A549 treated with CpdA at 1 μM for 4 hours (cell line): Measurements from ENCODE around the gene MSMP. TPM values are rescaled to one million over a fixed set of nuclear protein-coding genes. Genes with fewer than 3 reads are reported as not detected.

Source experiments
- total RNA-seq: library from RNA; stranded (reverse); fragments of 200-300 nt; extraction: Qiagen RNA extraction; gene quantifications from 5 replicates; pipeline ENCODE4 v1.2.3, GENCODE V29; 2022; ENCODE audit warnings: low read depth

Gene MSMP, protein sequence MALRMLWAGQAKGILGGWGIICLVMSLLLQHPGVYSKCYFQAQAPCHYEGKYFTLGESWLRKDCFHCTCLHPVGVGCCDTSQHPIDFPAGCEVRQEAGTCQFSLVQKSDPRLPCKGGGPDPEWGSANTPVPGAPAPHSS
- 0.25 to 0.63 TPM in 2 of 5 replicates, not detected in the others for total RNA-seq

DNA sequence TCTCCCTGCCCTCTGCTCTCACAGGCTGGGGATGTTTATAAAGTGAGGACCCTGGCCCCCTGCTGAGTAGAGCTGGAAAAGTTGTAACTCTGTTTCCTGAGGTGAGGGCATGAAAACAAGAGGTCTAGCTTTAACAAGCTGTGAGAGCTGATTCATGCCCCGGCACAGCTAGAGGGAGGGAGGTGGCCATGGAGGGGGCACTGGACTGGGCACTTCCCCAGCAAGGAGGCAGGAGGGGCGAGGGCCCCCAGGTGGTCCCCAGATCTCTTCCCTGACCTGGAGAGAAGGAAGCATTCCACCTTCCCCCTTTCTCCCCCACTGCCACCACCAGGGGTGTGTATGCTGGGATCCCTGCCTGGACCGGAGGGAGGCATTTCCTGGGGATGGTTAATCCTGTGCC lies at the start of gene MSMP:
MSMP (minus strand) TSS at position 13 of the 400 bp plus-strand sequence. CDS start 147 bp downstream, outside the sequence.

DNA sequence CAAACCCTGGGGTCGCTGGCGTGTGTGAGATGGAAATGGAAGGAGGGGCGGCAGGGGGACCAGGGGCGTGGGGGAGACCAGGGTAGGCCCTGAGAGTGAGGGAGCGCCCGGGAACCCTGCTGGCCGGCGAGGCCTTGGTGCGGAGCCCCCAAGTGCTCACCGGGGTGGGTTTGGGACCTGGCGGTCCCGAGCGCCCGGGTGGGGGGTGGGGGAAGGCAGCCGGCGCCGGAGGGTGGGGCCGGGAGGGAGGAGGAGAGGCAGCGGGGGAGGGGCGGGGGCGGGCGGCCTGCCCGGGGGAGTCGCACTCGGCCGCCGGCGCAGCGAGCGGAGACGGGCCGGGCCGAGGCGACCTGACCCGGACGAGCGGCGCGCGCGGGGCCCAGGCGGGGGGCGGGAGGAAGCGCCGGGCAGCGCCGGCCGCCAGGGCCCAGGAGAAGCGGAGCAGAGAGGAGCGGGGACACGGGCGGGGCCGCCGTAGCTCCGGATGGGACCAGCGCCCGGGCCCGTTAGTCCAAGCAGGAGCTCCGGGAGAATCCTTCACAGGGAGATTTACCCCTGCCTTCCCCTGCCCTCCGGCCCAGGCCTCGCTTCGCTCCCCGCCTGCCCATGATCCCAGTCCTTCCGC lies 37.3 kb upstream of the MSMP start, which contains the start of gene NPR2:
NPR2 (plus strand) TSS at position 295 of the 625 bp plus-strand sequence. CDS start 818 bp downstream, outside the sequence.

DNA sequence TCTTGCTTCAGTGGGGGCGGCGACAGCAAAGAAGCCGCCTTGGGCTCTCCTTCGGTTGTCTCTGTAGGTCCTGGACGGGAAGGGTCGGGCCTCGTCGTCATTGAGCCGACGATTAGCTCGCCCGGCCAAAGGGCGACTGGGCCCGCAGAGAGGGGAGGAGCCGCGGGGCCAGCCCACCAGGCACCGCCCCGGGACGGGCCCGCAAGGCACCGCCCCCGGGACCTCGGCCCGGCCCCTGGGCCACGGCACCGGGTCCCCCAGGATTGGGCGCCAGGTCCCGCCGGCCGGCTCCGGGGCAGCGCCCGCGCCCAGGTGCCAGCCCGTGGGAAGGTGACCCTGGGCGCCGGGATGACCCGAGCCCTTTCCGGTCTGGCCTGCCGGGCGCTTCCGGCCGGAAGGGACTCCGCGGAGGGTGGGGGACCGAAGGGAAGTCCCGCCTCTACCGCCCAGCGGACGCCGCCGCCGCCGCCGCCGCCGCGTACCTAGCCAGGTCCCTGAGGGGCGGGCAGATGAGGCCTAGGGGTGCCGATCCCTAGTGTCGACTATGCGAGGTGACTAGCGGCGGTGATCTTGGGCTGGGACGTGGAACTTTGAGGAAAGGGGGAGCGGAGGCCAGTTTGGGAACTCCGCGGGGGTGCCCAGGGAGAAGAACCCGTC lies 5.1 kb downstream of the MSMP start, which contains the start of the genes GBA2 and RGP1:
GBA2 (minus strand) TSS at position 371 of the 657 bp plus-strand sequence. CDS start 524 bp downstream, outside the sequence.
RGP1 (plus strand) TSS at position 430 of the 657 bp plus-strand sequence. CDS start 469 bp downstream, outside the sequence.

DNA sequence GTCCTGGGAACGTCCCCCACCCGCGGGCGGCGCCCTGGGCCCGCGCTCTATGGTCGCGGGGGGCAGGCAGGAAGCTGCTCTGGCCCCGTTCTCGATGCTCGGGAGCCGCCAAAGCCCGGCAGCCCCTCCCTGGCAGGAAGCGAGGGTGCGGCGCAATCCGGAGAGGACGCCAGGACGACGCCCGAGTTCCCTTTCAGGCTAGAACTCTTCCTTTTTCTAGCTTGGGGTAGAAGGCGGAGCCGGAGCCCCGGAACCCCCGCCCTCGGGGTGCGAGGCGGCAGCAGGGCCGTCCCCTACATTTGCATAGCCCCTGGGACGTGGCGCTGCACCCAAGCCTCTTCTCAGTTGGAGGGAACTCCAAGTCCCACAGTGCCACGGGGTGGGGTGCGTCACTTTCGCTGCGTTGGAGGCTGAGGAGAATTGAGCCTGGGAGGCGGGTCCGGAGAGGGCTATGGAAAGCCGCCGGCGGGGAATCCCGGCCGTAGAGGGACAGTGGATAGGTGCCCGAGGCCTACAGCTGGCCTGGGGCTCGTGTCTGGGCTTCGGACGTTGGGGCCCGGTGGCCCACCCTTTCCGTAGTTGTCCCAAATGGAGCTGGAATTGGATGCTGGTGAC lies 21.8 kb downstream of the MSMP start, which contains the start of the genes CREB3 and TLN1:
CREB3 (plus strand) TSS at position 482 of the 615 bp plus-strand sequence; CDS start at position 589, 107 bp downstream.
TLN1 (minus strand) TSS at position 11 of the 615 bp plus-strand sequence. CDS start 6,501 bp downstream, outside the sequence.

Other genes with a start within 250 kb of the MSMP start
- 20.0 to 25.9 TPM (median 24.6 TPM) in 5 replicates for gene TESK1, start 149.0 kb downstream of the MSMP start, total RNA-seq
- gene CD72, start 135.9 kb downstream of the MSMP start, total RNA-seq, result 0.08 to 0.35 TPM (median 0.13 TPM) in 3 of 5 replicates, not detected in the others
- gene SIT1, start 103.3 kb downstream of the MSMP start, total RNA-seq, result not detected in 5 replicates
- gene RMRP, start 96.3 kb downstream of the MSMP start, total RNA-seq, result 3.1 to 22.0 TPM (median 11.8 TPM) in 4 of 5 replicates, not detected in the other
- 20.4 to 24.8 TPM (median 24.4 TPM) in 5 replicates for gene CCDC107, start 96.0 kb downstream of the MSMP start, total RNA-seq
- gene ARHGEF39, start 89.1 kb downstream of the MSMP start, total RNA-seq, result 12.3 to 19.6 TPM (median 18.5 TPM) in 5 replicates
- 3.0 to 9.1 TPM (median 5.3 TPM) in 5 replicates for gene CA9, start 80.3 kb downstream of the MSMP start, total RNA-seq
- gene TPM2, start 64.4 kb downstream of the MSMP start, total RNA-seq, result 578 to 668 TPM (median 633 TPM) in 5 replicates
- gene TLN1, start 22.1 kb downstream of the MSMP start, total RNA-seq, result 114 to 130 TPM (median 122 TPM) in 5 replicates
- 58.5 to 66.0 TPM (median 58.9 TPM) in 5 replicates for gene CREB3, start 21.6 kb downstream of the MSMP start, total RNA-seq
- gene GBA2, start 5.0 kb downstream of the MSMP start, total RNA-seq, result 31.7 to 33.3 TPM (median 32.8 TPM) in 5 replicates
- 13.0 to 17.0 TPM (median 16.0 TPM) in 5 replicates for gene RGP1, start 5.0 kb downstream of the MSMP start, total RNA-seq
- 3.5 to 6.7 TPM (median 6.4 TPM) in 5 replicates for gene NPR2, start 37.3 kb upstream of the MSMP start, total RNA-seq
- 0.22 to 0.53 TPM (median 0.27 TPM) in 5 replicates for gene SPAG8, start 58.0 kb upstream of the MSMP start, total RNA-seq
- 60.1 to 101 TPM (median 97.5 TPM) in 5 replicates for gene HINT2, start 60.8 kb upstream of the MSMP start, total RNA-seq
- gene FAM221B, start 74.5 kb upstream of the MSMP start, total RNA-seq, result not detected in 5 replicates
- 2.4 to 3.3 TPM (median 2.8 TPM) in 5 replicates for gene TMEM8B, start 75.0 kb upstream of the MSMP start, total RNA-seq
- gene OR13J1, start 116.1 kb upstream of the MSMP start, total RNA-seq, result not detected in 5 replicates
- 0.11 to 0.14 TPM in 2 of 5 replicates, not detected in the others for gene HRCT1, start 151.9 kb upstream of the MSMP start, total RNA-seq
- gene SPAAR, start 155.2 kb upstream of the MSMP start, total RNA-seq, result not detected in 5 replicates
- gene OR2S2, start 203.9 kb upstream of the MSMP start, total RNA-seq, result not detected in 5 replicates